GM21381 (cell line): ENCODE data around the gene PCA3.

Experiments used
- ATAC-seq: cut with Tn5 transposase; IDR thresholded peaks from one replicate; pipeline ENCODE4 v1.9.1; 2021; ENCODE audit warnings: mild to moderate bottlenecking, moderate library complexity; ENCODE audit not compliant: unreplicated experiment

PCA3 gene

DNA sequence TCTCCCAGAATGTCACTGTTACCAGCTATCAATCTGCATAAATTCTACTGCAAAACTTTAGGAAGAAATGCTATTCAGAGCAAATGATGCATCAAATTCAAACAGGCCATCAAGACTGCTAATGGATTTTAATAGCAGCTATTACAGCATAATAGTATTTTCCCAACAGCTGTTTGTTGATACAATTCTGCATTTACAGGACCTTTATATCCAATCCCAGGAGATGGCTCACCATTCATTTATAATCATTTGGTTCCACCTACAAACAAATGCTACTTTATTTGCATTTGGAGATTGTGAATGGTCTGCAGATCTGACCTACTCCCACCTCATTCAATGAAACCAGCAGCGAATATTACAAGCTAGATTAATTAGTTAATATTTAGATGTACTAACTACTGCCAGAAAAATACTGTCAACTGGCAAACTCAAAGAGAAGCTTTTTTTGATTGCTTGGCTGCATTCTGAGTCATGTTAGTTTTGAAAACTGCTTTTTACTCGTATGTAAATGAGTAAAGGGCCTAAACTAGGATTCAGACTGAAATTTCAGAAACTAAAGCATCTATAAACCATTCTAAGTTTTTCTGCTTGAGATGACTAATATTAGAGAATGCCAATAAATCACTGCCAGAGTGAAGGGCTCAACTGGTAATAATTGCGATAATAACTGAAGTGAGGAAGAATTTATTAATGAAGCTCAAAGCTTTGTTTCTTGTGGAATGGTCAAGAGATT, 7.1 kb upstream of the PCA3 start:
- ATAC-seq, result no peak

DNA sequence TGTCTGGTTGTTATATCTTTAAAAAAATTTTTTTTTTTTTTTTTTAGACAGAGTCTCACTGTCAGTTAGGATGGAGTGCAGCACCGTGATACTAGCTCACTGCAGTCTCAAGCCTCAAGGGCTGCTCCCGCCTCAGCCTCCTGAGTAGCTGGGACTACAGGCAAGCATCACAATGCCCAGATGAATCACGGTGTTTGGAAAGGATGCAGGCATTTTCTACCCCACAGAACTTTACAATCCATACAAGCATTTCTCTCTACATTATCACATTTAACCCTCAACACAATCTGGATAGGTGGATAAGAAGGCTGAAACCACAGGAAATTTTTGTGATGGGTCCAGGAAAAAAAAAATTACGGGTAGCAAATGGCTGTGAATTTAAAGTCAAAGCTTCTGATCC, 5.8 kb upstream of the PCA3 start:
- ATAC-seq, result no peak

DNA sequence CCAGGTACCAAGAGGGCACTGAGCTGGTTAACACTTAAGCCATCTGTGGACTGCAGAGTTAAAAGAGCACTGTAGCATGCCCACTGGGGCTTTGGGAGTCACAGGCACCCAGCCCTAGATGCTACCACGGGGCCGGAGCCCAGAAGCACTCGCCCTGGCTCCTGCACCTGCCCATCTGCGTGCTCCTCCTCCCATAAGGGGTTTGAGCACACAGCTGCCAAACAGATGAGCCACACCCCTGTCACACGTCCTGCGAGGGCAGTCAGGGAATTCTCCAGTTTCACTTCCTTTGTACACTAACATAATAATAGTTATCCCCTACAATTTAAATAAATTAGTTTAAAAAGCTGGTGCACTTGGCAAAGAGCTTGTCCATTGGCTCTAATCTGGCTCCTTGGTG, 4.5 kb upstream of the PCA3 start:
- no peak for ATAC-seq

DNA sequence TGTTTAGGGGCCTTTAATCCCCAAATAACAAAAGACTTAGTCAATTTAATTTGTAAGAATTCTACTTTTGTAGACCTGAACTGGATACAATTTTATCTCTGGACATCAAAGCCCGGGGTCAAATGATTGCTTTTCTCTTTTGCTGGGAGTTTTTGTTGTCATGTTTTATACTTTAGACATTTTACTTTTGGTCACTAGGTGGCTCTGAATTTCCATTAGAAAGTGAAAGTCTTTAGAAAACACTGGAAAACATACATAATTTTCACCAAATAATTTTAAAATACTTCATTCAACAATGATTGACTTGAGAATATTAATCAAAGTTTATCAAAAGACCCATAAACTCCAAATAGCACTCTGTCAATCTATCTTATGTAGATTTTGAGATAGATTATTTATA, 2.8 kb upstream of the PCA3 start:
- no peak for ATAC-seq

DNA sequence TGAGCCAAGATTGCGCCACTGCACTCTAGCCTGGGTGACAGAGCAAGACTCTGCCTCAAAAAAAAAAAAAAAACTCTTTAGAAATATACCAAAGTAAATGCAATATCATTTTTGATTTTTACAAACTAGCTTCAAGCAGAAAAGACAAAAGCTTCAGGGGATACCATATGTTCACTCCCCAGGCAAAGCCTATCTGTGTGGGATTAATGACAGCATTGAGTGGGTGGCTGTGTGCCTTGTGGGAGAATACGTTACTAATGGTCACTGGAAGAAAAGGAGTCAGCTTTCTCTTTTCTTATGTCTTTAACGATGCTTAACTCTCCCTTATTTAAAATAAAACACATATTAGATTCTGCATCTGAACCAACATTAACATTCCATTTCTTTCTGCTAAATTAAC, 1.9 kb downstream of the PCA3 start:
- ATAC-seq, result no peak

DNA sequence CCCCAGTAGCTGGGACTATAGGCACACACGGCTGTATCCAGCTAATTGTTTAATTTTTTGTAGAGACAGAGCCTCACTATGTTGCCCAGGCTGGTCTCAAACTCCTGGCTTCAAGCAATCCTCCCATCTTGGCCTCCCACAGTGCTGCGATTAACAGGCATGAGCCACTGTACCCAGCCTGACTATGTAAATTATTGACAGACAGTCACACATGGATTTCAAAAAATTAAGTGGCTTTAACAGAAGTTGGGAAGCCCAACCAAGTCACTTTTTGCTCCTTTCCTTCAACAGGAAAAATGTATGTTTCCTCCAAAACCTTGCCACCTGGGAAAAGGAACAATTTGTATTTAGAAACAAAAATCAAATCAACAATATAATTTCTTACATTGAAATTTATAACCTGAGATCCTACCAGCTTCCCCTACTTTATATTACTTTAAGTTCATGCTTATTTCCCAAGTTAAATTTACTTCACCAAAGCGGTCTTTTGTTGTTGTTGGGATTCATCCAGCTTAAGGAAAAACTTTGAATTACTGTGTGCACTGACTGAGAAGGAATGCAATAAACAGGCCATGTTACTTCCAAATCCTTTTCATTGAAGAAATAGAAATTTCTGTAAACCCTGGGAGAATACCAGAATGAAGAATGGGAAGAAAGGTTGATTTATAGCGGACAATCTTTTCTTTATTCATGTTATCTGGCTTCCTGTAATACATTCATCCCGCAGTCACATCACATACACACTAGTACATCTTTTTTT, 8.6 kb downstream of the PCA3 start:
- no peak for ATAC-seq

DNA sequence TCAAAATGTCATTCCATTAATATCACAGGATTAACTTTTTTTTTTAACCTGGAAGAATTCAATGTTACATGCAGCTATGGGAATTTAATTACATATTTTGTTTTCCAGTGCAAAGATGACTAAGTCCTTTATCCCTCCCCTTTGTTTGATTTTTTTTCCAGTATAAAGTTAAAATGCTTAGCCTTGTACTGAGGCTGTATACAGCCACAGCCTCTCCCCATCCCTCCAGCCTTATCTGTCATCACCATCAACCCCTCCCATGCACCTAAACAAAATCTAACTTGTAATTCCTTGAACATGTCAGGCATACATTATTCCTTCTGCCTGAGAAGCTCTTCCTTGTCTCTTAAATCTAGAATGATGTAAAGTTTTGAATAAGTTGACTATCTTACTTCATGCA, 20.6 kb downstream of the PCA3 start:
- ATAC-seq, result no peak

DNA sequence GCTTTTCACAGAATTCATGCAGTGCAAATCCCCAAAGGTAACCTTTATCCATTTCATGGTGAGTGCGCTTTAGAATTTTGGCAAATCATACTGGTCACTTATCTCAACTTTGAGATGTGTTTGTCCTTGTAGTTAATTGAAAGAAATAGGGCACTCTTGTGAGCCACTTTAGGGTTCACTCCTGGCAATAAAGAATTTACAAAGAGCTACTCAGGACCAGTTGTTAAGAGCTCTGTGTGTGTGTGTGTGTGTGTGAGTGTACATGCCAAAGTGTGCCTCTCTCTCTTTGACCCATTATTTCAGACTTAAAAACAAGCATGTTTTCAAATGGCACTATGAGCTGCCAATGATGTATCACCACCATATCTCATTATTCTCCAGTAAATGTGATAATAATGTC, 21.3 kb downstream of the PCA3 start:
- ATAC-seq, result no peak

DNA sequence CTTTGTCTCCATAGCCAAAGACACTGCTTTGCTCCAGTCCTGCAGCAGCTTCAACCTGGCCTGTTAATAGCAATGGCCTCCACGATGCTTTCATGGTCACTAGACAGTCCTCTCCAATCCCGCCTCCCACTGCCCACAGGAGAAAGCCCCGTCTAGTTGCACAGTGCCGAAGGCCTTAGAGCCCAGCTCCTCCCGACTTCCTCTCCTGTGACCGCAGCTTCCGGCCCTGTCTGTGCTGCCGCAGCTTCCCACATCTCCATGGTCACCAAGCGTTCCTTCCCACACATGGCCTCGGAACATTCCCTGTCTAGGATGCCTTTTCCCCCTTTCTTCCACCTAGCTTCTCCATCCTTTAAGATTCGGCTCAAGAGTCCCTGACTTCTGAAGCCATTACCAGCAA, 23.4 kb downstream of the PCA3 start:
- ATAC-seq, result no peak

DNA sequence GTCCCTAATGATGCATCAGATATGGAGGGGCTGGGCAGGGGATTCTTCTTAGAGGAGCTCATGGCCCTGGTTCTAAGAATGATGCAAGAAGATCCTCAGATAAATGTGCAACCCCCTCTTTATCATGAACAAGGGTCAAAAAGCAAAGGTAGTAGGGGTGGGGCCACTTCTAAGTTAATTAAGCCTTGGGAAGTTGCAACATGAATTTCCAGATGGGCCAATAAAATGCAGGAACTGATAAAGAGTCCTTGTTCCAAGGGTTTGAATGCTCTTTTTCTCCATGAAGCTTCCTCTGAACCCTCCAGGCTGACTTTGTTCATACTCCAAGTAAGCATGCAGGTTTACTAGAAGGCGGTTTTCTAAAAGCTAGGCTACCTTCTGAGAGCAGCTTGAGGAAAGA, 25.6 kb downstream of the PCA3 start:
- no peak for ATAC-seq

DNA sequence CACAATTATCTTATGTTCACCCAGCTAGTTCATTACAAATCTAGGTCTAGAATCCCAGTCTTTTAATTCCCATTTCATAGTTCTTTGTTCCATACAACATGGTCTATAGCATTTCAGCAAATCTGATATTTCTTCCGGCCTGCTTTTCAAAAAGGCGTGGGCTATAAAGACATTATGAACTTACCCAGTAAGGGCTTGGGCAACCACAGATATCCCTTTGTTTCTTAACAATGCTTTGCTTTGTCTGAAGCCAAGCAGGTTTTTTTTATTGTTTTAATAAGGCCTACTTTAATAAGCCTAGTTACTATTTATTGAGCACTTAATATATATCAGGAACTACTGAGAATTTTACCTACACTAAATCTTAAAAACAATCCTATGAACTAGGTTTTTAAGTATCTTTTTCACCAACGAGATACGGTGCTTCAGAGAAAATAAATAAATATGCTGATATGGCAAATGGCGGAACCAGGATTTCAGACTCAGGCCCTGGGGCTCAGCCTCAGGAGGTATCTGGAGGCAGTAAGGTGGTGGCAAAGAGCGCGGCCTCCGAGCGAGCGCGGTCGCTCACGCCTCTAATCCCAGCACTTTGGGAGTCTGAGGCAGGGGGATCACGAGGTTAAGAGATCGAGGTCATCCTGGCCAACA, 29.7 kb downstream of the PCA3 start:
- ATAC-seq, result no peak

DNA sequence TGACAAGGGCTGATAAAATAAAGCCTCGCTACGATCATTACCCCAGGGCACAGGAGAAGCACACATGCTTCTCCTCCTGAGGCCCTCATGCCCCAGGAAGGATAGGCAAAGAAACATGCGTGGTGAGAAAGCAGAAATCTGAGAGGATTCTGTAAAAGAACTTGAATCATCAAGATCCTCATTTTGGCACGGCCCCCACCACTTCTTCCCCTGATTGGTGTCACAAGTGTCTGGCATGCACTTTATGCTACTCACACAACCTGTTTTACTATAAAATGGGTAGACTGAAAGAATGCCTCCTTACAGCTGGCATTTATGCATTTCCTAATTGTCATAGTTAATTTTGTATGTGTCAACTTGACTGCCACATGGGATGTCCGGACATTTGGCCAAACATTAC, 32.1 kb downstream of the PCA3 start:
- no peak for ATAC-seq

DNA sequence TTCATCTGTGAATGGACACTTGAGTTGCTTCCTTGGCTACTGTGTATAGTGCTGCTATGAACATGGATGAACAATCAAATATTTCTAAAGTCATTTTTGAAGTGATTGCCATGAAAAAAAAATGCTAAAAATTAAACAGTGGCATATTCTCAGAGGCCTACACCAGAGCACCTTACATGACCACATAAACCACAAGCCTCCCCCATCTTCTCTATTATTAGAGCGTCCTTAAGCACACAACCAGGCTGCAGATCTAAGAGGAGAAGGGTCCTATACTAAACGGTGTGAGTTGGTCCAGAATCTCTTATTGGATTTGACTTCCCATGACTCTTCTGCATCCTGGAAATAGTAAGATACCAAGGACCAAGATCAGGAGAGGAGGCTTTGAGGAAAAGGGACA, 34.3 kb downstream of the PCA3 start:
- no peak for ATAC-seq

DNA sequence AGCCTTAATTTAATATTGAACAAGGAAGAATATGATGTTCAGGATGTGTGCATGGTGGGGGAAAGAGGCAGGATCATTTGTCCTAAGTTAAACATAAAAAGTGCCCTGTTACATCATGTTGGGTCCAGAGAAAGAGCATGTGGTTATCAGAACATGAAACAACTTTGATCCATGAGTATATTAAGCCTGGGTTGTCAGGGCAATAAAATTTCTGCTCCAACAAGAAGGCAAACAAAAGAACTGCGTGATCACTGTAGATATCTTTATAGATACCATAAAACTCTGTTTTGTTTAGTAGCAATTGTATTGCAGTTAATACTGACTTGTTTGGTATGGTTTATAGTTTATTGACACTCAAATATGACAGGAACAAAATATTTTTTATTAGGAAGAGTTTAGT, 35.2 kb downstream of the PCA3 start:
- ATAC-seq, result no peak

DNA sequence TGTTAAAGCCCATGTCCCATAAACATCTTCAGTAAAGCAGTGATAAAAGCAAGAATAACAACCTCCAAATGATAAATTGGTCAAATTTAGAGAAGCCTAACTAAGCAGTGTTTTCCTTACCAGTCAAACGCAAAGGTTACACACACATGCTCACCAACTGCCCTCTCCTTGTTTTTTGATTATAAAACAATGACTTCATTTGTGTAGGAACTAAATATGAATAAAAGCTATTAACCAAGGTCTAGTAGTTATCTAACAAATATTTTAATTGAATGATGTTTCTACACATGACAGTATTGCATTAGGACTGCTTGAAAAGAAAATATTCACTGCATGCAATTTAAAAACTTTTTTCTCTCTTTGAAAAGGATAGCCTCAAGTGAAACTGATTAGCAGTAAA, 36.7 kb downstream of the PCA3 start:
- no peak for ATAC-seq

DNA sequence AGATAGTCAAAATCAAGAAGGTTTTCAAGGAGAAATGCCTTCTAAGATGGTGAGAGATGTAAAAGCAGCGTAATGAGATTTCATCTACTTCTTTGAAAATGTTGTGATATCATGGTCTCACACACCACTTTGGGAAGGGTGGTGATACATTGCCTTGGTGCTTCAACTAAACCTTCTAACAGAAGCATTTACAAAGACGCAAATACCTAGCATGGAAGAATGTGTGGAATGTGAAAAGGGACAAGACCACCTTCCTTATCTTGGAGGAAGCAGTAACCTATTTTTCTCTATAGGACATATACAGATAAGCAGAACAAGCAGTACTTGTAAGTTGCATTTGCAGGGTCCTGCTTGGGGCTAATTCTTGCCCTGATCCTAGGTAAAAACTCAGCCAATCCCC, 38.8 kb downstream of the PCA3 start:
- no peak for ATAC-seq

DNA sequence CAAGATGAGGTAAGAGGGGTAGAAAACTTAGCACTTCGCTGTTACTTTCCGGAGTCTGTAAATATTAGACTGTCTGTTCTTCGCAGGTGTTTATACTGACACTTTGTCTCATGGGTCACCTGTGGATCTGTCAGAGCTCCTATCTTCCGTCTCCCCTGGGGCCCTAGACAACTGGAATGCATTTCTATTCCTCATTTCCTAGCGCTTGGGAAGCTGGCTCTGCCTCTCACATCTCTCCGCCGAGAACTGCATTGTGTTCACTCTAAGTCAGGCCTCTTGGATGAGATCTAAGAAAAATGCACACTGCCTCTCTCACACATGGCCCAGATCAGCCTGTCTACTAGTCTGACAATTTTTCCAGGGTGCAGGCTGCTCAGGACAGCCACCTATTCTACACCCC, 39.5 kb downstream of the PCA3 start:
- ATAC-seq, result no peak

DNA sequence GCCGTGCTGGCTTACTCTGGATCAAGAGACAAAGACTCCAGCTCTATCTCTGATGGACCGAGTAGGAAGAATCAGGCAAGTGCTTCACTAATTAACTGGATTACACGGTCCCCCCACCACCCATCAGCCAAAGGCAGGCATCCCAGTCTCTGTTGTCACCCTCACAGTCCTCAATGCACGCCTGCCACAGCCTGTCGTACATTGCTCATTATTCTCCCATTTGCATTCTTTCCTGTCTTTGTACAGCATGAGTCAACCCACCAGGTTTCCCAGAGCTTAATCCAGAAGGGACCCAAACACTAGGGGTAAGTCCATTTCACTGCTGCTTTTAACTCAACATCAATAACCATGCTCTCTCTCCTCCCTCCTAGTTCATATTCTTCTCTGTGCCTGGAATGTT, 44.4 kb downstream of the PCA3 start:
- no peak for ATAC-seq

DNA sequence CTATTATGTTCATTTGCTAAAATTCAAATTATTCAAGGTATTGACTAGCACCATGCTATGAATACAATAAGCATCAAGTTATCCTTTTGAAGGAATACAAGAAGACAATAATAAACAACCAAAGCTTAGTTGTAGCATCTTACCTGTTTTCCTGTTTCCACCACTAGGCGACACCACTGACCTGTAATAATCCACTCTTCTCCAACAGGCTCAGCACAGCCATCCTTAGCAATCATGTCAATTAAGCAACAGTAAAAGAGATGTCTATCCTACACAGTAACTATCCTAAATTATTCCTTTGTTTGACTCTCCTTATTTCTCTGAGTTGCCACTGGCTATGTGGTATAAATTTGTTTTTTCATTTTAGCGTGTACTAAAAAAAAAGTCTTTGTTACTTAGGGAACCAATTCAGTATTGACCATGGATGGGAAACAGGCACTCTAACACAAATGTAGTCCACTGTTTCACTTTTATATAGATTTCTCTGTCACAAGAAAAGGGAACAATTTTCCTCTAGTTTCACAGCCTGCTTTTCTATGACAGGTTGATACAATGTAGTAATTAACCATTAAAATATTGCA, 46.2 kb downstream of the PCA3 start:
- peak; percentile 66 for ATAC-seq

DNA sequence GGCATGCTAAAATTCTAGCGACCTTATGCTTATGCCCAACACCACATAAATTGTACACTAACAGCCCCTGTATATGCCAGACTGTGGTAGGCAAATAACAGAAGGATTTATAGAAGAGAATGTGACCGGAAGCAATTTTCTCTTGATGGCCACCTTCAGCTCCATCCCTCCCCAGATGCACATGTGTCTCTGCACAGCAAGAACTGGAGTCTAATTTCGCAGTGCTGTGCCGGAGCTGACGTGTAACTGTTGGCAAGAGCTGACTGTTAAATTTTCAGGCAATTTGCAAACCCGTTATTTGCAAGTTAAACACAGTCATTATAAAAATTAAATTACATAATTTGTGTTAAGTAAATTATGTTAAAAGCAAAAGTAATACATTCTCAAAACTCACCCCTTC, 48.4 kb downstream of the PCA3 start:
- ATAC-seq, result no peak

DNA sequence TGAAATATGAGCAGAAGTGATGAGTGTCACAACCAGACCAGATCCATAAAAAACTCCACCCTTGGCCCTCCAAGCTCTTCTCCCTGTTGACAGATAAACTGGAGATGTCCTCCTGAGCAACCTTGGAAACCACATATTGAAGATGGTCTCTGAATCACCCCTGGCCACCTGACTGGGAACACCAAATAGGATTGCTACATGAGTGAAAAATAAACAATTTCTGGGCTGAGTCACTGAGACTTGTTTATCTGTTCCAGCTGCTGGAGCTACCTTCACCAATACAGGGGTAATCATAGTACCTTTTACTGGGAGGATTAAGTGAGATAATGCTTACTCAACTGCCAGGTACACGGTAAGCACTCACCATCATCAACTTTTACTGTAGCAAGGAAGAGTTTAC, 53.3 kb downstream of the PCA3 start:
- no peak for ATAC-seq

DNA sequence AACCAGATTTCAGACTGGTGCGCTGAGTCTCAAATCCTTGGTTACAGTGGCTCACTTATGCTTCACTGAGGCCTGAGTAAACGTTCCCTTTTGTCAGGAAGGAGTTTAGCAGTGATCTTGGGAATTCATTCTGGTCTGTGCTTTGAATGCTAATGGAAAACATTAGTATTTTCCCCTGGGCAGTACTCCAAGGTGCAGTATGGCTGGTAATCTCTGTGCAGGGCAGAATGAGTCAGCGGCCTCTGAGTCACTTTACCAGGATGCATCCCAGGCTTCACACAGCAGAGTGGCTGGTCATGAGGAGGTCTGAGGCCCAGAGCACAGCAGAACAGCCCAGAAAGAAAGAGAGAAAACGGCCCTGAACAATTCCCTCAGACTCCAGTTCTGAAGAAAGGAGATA, 54.0 kb downstream of the PCA3 start:
- no peak for ATAC-seq
